RWPE1 (cell line): Measurements from ENCODE around the gene FGF3.

Experiments
- CTCF ChIA-PET: fragments of 350-600 bp; sonication (Branson Sonifier 250); formaldehyde crosslinking; extraction: SDS; loops from one replicate; lab custom pipeline; 2021; lab: Yijun Ruan, JAX
- POLR2A ChIA-PET: fragments of 400-600 bp; formaldehyde crosslinking; extraction: SDS; loops from one replicate; lab custom pipeline; 2020; ENCODE audit warnings: antibody characterized with exemption; ENCODE audit not compliant: low non-redundant PET; lab: Yijun Ruan, JAX
- DNase-seq: peaks from one replicate; pipeline ENCODE4 v3.0.0; 2012; ENCODE audit warnings: low spot score
- H3K27ac ChIP-seq: fragments of 450-650 bp; 2 replicates; pipeline ENCODE4 v1.5.1; 2017
- CTCF ChIP-seq: fragments of 450-650 bp; conservative IDR thresholded peaks from 2 replicates; pipeline ENCODE4 v1.5.1; 2017; ENCODE audit warnings: low read depth, mild to moderate bottlenecking

FGF3 gene

DNA sequence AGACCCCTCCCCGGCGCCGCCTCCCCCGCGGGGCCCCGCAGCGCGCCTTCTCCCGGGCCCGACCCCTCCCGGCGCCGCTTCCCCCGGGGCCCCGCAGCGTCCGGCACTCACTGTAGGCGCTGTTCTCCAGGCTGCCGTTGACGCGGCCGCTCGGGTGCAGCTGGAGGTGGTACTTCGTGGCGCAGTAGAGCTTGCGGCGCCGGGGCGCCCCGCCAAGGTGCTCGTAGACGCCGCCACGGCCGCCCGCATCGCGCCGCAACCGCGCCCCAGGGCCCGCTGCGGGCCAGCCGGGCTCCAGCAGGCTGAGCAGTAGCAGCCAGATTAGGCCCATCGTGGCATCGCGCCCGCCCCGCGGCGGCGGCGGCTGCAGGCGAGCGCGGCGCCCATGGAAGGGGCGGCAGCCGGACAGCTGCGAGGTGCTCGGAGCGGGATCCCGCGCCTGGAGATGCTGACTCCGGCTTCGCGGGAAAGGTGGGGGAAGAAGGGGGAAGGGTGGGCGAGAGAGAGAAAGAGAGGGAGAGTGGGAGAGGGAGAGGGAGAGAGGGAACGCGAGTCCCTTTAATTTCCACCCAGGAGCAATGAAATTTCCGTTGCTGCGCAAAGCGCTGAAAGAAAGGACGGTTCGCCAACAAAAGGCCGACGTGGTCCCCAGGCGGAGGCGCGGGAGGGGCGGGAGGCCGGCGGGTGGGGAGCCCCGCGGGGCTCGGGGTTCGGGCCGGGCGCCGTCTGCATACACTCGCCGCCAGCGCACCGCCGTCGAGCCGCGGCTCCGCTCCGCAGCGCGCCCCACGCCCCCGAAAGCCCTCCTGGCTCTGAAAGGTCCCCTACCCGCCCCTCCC, at the start of gene FGF3:
Gene FGF3, minus strand, starts transcription at position 814 of the 839 bp plus-strand sequence. Its CDS starts 483 bp downstream, at position 331.
- H3K27ac ChIP-seq = no peak within 1 kb of the TSS
- TF ChIP-seq CTCF = no peak
- DNase-seq = no peak
- ChIA-PET CTCF (interaction anchor here (0.6 to 0.7 kb wide), 2 partner anchors 24 to 610 kb away, joined by 3 to 6 read pairs; no protein-coding TSS in a partner anchor), POLR2A (no interaction called here)

GRCh38 chr11:69868871-69869270, 49.7 kb upstream of the FGF3 start:
- POLR2A ChIA-PET = no interaction called here
- TF ChIP-seq CTCF = no peak
- CTCF ChIA-PET = no interaction called here
- no peak overlapping the region for H3K27ac ChIP-seq
- DNase-seq = no peak

DNA sequence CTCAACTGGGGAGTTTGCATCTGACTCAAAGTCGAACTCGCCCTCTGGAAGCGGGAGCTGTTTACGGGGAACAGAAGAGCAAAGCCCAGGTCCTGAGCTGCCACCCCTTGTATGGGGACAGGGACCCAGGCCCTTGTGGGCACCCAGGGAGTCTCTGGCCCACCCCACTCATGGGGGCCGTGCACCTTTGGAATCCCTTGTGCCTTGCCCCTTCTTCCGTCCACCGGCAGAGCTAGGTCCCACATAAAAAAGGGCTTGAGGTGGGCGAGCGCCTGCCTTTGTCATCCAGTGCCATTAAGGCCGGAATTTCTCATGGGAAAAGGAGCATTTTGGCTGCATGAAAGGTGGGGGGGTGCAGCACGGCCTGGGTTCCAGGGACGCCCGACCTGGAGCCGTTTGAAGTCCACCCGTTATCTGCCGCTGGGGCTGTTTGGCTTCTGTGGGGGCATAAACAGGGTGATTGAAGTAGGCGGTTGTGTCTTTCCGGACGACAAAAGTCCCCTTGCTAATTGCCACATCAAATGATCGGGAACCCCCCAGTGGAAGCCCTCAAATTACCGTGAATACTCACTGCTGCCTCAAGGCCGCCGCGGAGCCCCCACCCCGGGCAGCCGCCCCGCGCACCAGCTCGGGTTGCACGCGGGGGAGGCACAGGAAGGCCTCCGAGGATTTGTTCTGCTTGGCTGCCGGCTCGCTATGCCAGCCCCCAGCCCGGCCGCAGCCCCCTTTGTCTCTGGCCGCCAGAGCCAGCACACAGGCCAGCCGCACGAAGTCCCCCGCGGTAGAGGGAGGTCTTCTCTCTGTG, 49.0 kb upstream of the FGF3 start:
- POLR2A ChIA-PET = no interaction called here
- DNase-seq = no peak
- CTCF ChIA-PET = no interaction called here
- TF ChIP-seq CTCF = no peak
- no peak overlapping the region for H3K27ac ChIP-seq

- TF ChIP-seq CTCF = no peak
- no peak overlapping the region for H3K27ac ChIP-seq
- ChIA-PET CTCF (no interaction called here), POLR2A (no interaction called here)
- DNase-seq = no peak
Observed at GRCh38 chr11:69867076-69868005, 48.1 kb upstream of the FGF3 start.

DNA sequence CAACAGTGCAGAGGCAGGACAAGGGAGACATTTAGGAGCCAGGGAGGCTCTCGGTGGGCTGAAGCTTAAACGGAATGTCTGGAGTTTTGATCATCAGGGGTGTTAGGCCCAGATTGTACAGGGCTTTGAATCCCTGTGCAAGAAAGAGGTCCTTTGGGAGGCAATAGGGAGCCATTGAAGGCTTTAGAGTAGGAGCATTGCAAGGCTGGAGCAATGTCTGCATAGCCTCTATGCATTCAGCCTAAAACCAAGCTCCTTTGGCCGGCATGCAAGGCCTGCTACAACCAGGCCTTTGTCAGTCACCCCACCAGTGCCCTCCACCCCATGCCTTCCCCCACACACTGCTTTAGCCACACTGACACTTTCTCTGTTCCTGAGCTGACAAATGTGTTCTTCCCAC, 47.4 kb upstream of the FGF3 start:
- H3K27ac ChIP-seq = no peak overlapping the region
- ChIA-PET CTCF (no interaction called here), POLR2A (no interaction called here)
- no peak for TF ChIP-seq CTCF
- no peak for DNase-seq

GRCh38 chr11:69865707-69866106, 46.5 kb upstream of the FGF3 start:
- TF ChIP-seq CTCF = no peak
- ChIA-PET POLR2A (no interaction called here), CTCF (no interaction called here)
- no peak for DNase-seq
- H3K27ac ChIP-seq = no peak overlapping the region
